GM12878 (cell line): Measurements from ENCODE around the gene PAX1. TPM values are rescaled to one million over a fixed set of nuclear protein-coding genes. Genes with fewer than 3 reads are reported as not detected.

Experiments
- ATAC-seq: fragments of 200-7000 bp; cut with Tn5 transposase; 3 replicates; pipeline ENCODE4 v1.9.1; 2020; ENCODE audit warnings: mild to moderate bottlenecking, moderate library complexity
- BruUV-seq: library from RNA; stranded (reverse); fragments of 400-500 nt; replicated peaks from 2 replicates; lab custom pipeline; 2021; lab: Mats Ljungman, UMichigan
- CTCF ChIA-PET: fragments of 300-600 bp; sonication (Branson Sonifier 250); formaldehyde crosslinking; extraction: SDS; loops from one replicate; lab custom pipeline; 2021; ENCODE audit warnings: inconsistent platforms; lab: Yijun Ruan, JAX
- POLR2A ChIA-PET: fragments of 350-600 bp; formaldehyde crosslinking; extraction: SDS; loops from one replicate; lab custom pipeline; 2021; ENCODE audit warnings: inconsistent platforms; lab: Charles Lee
- RAD21 ChIA-PET: fragments of 300-600 bp; sonication (Branson Sonifier 250); formaldehyde crosslinking; loops from one replicate; lab custom pipeline; 2023; ENCODE audit warnings: antibody characterized with exemption; ENCODE audit not compliant: unreplicated experiment; lab: Charles Lee
- SMC1A ChIA-PET: fragments of 300-600 bp; sonication (Branson Sonifier 250); formaldehyde crosslinking; loops from one replicate; lab custom pipeline; 2023; ENCODE audit not compliant: unreplicated experiment, uncharacterized antibody; lab: Charles Lee
- DNase-seq: peaks from one replicate; pipeline ENCODE4 v3.0.0-alpha.2; 2011; ENCODE audit warnings: low read depth, low spot score
- FAIRE-seq: peaks from 3 replicates; lab custom pipeline; 2011; peaks lifted over from hg19 to GRCh38; lab: Jason Lieb, UNC
- H2AFZ ChIP-seq: 2 replicates; pipeline ENCODE4 v1.6.0; 2011; ENCODE audit warnings: low read depth, low read length, control low read depth; ENCODE audit not compliant: control insufficient read depth
- H3K27ac ChIP-seq: 2 replicates; pipeline ENCODE4 v1.5.1; 2011; ENCODE audit warnings: control low read depth; ENCODE audit not compliant: control insufficient read depth, insufficient read depth
- H3K27me3 ChIP-seq, 2 experiments: replicated peaks in 1 of 2; 2 replicates each; pipeline versions ENCODE4 v1.6.0 to v1.6.1; 2011; ENCODE audit warnings: low read length in 1 of 2; ENCODE audit not compliant: control insufficient read depth in 2 of 2, insufficient read depth in 2 of 2
- H3K36me3 ChIP-seq, 2 experiments: 2 replicates each; pipeline ENCODE4 v1.5.1; 2011; ENCODE audit warnings: low read length in 1 of 2; ENCODE audit not compliant: control insufficient read depth in 2 of 2, insufficient read depth in 2 of 2
- H3K4me1 ChIP-seq: 2 replicates; pipeline ENCODE4 v1.6.1; 2011; ENCODE audit warnings: mild to moderate bottlenecking, low read length, moderate library complexity, mixed read lengths; ENCODE audit not compliant: control insufficient read depth, insufficient read depth
- H3K4me2 ChIP-seq: 2 replicates; pipeline ENCODE4 v1.6.0; 2011; ENCODE audit warnings: control low read depth; ENCODE audit not compliant: control insufficient read depth, insufficient read depth
- H3K4me3 ChIP-seq: fragments of 200-600 bp; sonication (generic); 2 replicates; pipeline ENCODE4 v1.5.1; 2016
- H3K79me2 ChIP-seq: 2 replicates; pipeline ENCODE4 v1.6.0; 2011; ENCODE audit warnings: low read length; ENCODE audit not compliant: control insufficient read depth, insufficient read depth
- H3K9ac ChIP-seq: 2 replicates; pipeline ENCODE4 v1.8.0; 2011; ENCODE audit warnings: low read length, control low read depth, mixed read lengths; ENCODE audit not compliant: control insufficient read depth, insufficient read depth
- H3K9me3 ChIP-seq: replicated peaks from 3 replicates; pipeline ENCODE4 v1.5.1; 2011; ENCODE audit warnings: mild to moderate bottlenecking, low read length; ENCODE audit not compliant: control insufficient read depth, insufficient read depth
- H4K20me1 ChIP-seq: 2 replicates; pipeline ENCODE4 v1.6.0; 2011; ENCODE audit not compliant: control insufficient read depth, insufficient read depth
- GATAD2B ChIP-seq: fragments of 450-650 bp; conservative IDR thresholded peaks from 2 replicates; pipeline ENCODE4 v1.6.1; 2017; ENCODE audit warnings: low read depth, mild to moderate bottlenecking, moderate library complexity
- SIX5 ChIP-seq: IDR thresholded peaks from 2 replicates; pipeline ENCODE4 v1.6.1; 2011; ENCODE audit warnings: mild to moderate bottlenecking, low read depth, low read length, moderate library complexity; ENCODE audit not compliant: severe bottlenecking
- WGBS: methylation state at CpG from one replicate; pipeline ENCODE4 v1.1.6; 2016; ENCODE audit warnings: low lambda C conversion rate; ENCODE audit not compliant: insufficient replicate concordance, insufficient coverage; ENCODE audit errors: missing lambda C conversion rate; 5-methylcytosine and 5-hydroxymethylcytosine counted together
- in situ Hi-C: fragments of 300-500 bp; cut with MboI; formaldehyde crosslinking; loops from 9 replicates; pipeline ENCODE4 v1.14.3; 2018; ENCODE audit warnings: mixed read lengths
- intact Hi-C: fragments of 100-400 bp; cut with micrococcal nuclease; formaldehyde crosslinking; loops from one replicate; pipeline ENCODE4 v1.14.2; 2022; ENCODE audit not compliant: unreplicated experiment
- polyA plus RNA-seq, 11 experiments: library from polyadenylated mRNA; depleted of rRNA in 4 of 11; unstranded in 6 of 11; stranded (reverse) in 5 of 11; fragments of >200 nt; fragmentation: Nextera tagmentation in 4 of 11; fragmentation: Illumina TruSeq in 1 of 11; extraction: Ambion mirVana in 4 of 11; extraction: Trizol in 1 of 11; gene quantifications; 1 replicate in 1 of 11; 2 replicates in 10 of 11; pipeline versions ENCODE4 v1.2.1 to v1.2.3, GENCODE V29; 2011 to 2016; ENCODE audit warnings: inconsistent platforms in 2 of 11, missing spikeins in 2 of 11, low read depth in 1 of 11
- small RNA-seq: library from RNA; depleted of rRNA; stranded (forward); fragments of <200 nt; gene quantifications from one replicate; pipeline ENCODE3, GENCODE V24; 2014
- total RNA-seq, 4 experiments: library from RNA; depleted of rRNA in 3 of 4; stranded (reverse); fragments of >200 nt in 3 of 4; fragmentation: Illumina TruSeq in 1 of 4; extraction: Trizol in 1 of 4; gene quantifications; 2 replicates each; pipeline versions ENCODE4 v1.2.1 to v1.2.3, GENCODE V29; 2013 to 2021
- TF ChIP-seq, protein P1 (sequence below): fragments of 450-650 bp; IDR thresholded peaks from 2 replicates; pipeline ENCODE4 v1.6.1; 2018; ENCODE audit warnings: borderline replicate concordance, mild to moderate bottlenecking; ENCODE audit not compliant: partially characterized antibody
- TF ChIP-seq, protein P2 (sequence below), 3 experiments: IDR thresholded peaks in 2 of 3; conservative IDR thresholded peaks in 1 of 3; 2 replicates each; pipeline ENCODE4 v1.5.1; 2011; ENCODE audit warnings: low read depth in 3 of 3, low read length in 3 of 3, mild to moderate bottlenecking in 3 of 3, control low read depth in 2 of 3, moderate library complexity in 2 of 3, inconsistent platforms in 1 of 3, mixed read lengths in 1 of 3; ENCODE audit not compliant: control insufficient read depth in 2 of 3, insufficient read depth in 1 of 3; ENCODE audit errors: extremely low read depth in 1 of 3

The PAX1 gene
- total and polyA plus RNA-seq, 10 of the 15 experiments (the other 5 are each of a cell fraction or from before 2014, with no cell fraction given) = not detected

DNA sequence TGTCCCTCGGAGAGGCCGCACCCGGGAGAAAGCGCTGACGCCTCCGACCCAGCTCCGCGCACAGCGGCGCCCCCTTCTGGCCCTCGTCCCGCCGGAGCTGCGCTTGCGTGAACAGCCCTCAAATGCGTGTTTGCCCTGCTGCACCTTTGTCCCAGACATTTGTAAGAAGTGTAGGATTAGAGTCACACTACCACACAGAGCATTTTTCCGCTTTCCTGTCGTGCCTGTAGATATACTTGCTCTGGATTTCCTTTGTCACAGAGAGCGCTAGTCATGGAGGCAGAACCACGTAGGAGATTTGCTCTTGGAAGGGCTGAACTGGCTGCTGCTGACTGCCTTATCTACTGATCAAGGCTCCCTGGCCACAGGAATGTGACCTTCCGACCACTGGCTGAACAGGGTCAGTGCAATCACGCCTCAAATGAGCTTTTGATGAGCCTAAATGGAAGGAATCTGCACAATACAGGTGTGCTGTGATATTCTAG lies 62.3 kb downstream of the PAX1 start:
- Histone ChIP-seq H3K4me3 (no peak overlapping the region), H3K79me2 (no peaks in the 10 kb centered on the region), H3K9me3 (no peaks in the 10 kb centered on the region), H3K36me3 (no peaks in the 10 kb centered on the region), H4K20me1 (no peaks in the 10 kb centered on the region), H3K4me2 (no peak overlapping the region), H3K4me1 (no peaks in the 10 kb centered on the region), H3K9ac (no peak overlapping the region), H2AFZ (no peak overlapping the region), H3K27ac (no peak overlapping the region), H3K27me3 (no peaks in the 10 kb centered on the region)
- in situ Hi-C loops (no loop called here), intact Hi-C loops (no loop called here)
- 39% methylated on average over 22 of the region's 22 CpGs for WGBS
- BruUV-seq = no TSS peak
- RAD21 ChIA-PET = interaction anchor here (2.6 kb wide), 1 partner anchor 48 kb away, joined by 10 read pairs; no protein-coding TSS in a partner anchor
- FAIRE-seq = no peak
- ATAC-seq = no peak
- no peak for DNase-seq
- CTCF ChIA-PET = interaction anchor here (1.0 to 4.5 kb wide), 4 partner anchors 12 to 127 kb away, joined by 4 to 34 read pairs (median 5); no protein-coding TSS in a partner anchor
- SMC1A ChIA-PET = interaction anchor here (1.8 kb wide), 1 partner anchor 48 kb away, joined by 10 read pairs; no protein-coding TSS in a partner anchor
- TF ChIP-seq SIX5 (no peak), GATAD2B (no peak)
- TF ChIP-seq, protein P1, sequence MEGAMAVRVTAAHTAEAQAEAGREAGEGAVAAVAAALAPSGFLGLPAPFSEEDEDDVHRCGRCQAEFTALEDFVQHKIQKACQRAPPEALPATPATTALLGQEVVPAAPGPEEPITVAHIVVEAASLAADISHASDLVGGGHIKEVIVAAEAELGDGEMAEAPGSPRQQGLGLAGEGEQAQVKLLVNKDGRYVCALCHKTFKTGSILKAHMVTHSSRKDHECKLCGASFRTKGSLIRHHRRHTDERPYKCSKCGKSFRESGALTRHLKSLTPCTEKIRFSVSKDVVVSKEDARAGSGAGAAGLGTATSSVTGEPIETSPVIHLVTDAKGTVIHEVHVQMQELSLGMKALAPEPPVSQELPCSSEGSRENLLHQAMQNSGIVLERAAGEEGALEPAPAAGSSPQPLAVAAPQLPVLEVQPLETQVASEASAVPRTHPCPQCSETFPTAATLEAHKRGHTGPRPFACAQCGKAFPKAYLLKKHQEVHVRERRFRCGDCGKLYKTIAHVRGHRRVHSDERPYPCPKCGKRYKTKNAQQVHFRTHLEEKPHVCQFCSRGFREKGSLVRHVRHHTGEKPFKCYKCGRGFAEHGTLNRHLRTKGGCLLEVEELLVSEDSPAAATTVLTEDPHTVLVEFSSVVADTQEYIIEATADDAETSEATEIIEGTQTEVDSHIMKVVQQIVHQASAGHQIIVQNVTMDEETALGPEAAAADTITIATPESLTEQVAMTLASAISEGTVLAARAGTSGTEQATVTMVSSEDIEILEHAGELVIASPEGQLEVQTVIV = no peak
- TF ChIP-seq, protein P2, sequence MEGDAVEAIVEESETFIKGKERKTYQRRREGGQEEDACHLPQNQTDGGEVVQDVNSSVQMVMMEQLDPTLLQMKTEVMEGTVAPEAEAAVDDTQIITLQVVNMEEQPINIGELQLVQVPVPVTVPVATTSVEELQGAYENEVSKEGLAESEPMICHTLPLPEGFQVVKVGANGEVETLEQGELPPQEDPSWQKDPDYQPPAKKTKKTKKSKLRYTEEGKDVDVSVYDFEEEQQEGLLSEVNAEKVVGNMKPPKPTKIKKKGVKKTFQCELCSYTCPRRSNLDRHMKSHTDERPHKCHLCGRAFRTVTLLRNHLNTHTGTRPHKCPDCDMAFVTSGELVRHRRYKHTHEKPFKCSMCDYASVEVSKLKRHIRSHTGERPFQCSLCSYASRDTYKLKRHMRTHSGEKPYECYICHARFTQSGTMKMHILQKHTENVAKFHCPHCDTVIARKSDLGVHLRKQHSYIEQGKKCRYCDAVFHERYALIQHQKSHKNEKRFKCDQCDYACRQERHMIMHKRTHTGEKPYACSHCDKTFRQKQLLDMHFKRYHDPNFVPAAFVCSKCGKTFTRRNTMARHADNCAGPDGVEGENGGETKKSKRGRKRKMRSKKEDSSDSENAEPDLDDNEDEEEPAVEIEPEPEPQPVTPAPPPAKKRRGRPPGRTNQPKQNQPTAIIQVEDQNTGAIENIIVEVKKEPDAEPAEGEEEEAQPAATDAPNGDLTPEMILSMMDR (IDR thresholded peaks at IDR 0.05 in 2 of 3, conservative IDR thresholded peaks at IDR 0.05 in 1 of 3; ENCODE audit: control insufficient read depth in 2 of 3, extremely low read depth in 1 of 3, insufficient read depth in 1 of 3, low read depth in 3 of 3, low read length in 3 of 3) = peak in 2 of 3 experiments; percentile 15; a peak in 1 of 6 replicates
- TF ChIP-seq, all 136 proteins: peak for 1
- POLR2A ChIA-PET = no interaction called here

Small RNA genes lying within 50 kb of the gene (small RNA-seq; reads per million reads assigned to genes)
- not detected for gene RPL41P1

Other genes starting within 250 kb of the PAX1 start
- gene NKX2-2, start 191.6 kb upstream of the PAX1 start, total RNA-seq (2014; rRNA removed) = not detected in 2 replicates
- not detected in 2 replicates for gene NKX2-2, start 191.6 kb upstream of the PAX1 start, total RNA-seq (2014; rRNA removed; fragmentation: Illumina TruSeq; extraction: Trizol)
- not detected in 2 replicates for gene NKX2-2, start 191.6 kb upstream of the PAX1 start, total RNA-seq (2021)
- not detected in 2 replicates for gene NKX2-2, start 191.6 kb upstream of the PAX1 start, polyA plus RNA-seq (2011; rRNA removed)
- not detected in 2 replicates for gene NKX2-2, start 191.6 kb upstream of the PAX1 start, polyA plus RNA-seq (2014; fragmentation: Illumina TruSeq; extraction: Trizol)
- gene NKX2-2, start 191.6 kb upstream of the PAX1 start, polyA plus RNA-seq (2014; fragmentation: Nextera tagmentation; extraction: Ambion mirVana) = not detected
- not detected in 2 replicates for gene NKX2-2, start 191.6 kb upstream of the PAX1 start, polyA plus RNA-seq (2014; rRNA removed)
- gene NKX2-2, start 191.6 kb upstream of the PAX1 start, polyA plus RNA-seq (2016; fragmentation: Nextera tagmentation; extraction: Ambion mirVana) = not detected